PC-9 (cell line): Measurements from ENCODE around the gene CD99. TPM values are rescaled to one million over a fixed set of nuclear protein-coding genes. Genes with fewer than 3 reads are reported as not detected.

Experiments
- BruUV-seq: library from RNA; stranded (reverse); fragments of 400-500 nt; replicated peaks from 2 replicates; lab custom pipeline; 2021; lab: Mats Ljungman, UMichigan
- CTCF ChIA-PET: fragments of 300-600 bp; sonication (Branson Sonifier 250); formaldehyde crosslinking; loops from one replicate; lab custom pipeline; 2022; ENCODE audit warnings: antibody characterized with exemption; lab: Charles Lee
- POLR2A ChIA-PET: fragments of 300-600 bp; sonication (Branson Sonifier 250); formaldehyde crosslinking; loops from one replicate; lab custom pipeline; 2022; ENCODE audit warnings: antibody characterized with exemption; ENCODE audit not compliant: unreplicated experiment; lab: Charles Lee
- DNase-seq, 2 experiments: peaks; one replicate each; pipeline versions ENCODE4 v3.0.0 to v3.0.0-alpha.2; 2015 to 2022; ENCODE audit warnings: mixed read lengths in 1 of 2
- H2AFZ ChIP-seq: fragments of 200-600 bp; sonication (generic); 2 replicates; pipeline ENCODE4 v1.8.1; 2017; ENCODE audit warnings: antibody characterized with exemption
- H3F3A ChIP-seq: fragments of 200-600 bp; sonication (generic); 2 replicates; pipeline ENCODE4 v1.8.1; 2017; ENCODE audit warnings: antibody characterized with exemption, mild to moderate bottlenecking, low read depth; ENCODE audit not compliant: insufficient read depth
- H3K27ac ChIP-seq: fragments of 200-600 bp; sonication (generic); 2 replicates; pipeline ENCODE4 v1.6.1; 2016; ENCODE audit warnings: mixed run types
- H3K27me3 ChIP-seq: fragments of 200-600 bp; sonication (generic); 2 replicates; pipeline ENCODE4 v1.6.1; 2016; ENCODE audit warnings: low read depth, mixed run types; ENCODE audit not compliant: insufficient read depth
- H3K36me3 ChIP-seq: fragments of 200-600 bp; sonication (generic); 2 replicates; pipeline ENCODE4 v1.6.1; 2016; ENCODE audit warnings: low read depth, mixed run types
- H3K4me1 ChIP-seq: fragments of 200-600 bp; sonication (generic); replicated peaks from 2 replicates; pipeline ENCODE4 v1.6.1; 2016; ENCODE audit warnings: mixed run types; ENCODE audit not compliant: insufficient read depth
- H3K4me2 ChIP-seq: fragments of 200-600 bp; sonication (generic); 2 replicates; pipeline ENCODE4 v1.6.1; 2017; ENCODE audit warnings: mixed run types
- H3K4me3 ChIP-seq: fragments of 200-600 bp; sonication (generic); 2 replicates; pipeline ENCODE4 v1.6.1; 2016; ENCODE audit warnings: mixed run types
- H3K79me2 ChIP-seq: fragments of 200-600 bp; sonication (generic); 2 replicates; pipeline ENCODE4 v1.6.1; 2017; ENCODE audit warnings: low read depth, mixed run types
- H3K9me2 ChIP-seq: fragments of 200-600 bp; sonication (generic); 2 replicates; pipeline ENCODE4 v1.8.1; 2017; ENCODE audit warnings: mild to moderate bottlenecking; ENCODE audit not compliant: insufficient read depth
- H3K9me3 ChIP-seq: fragments of 200-600 bp; sonication (generic); 2 replicates; pipeline ENCODE4 v1.8.1; 2016; ENCODE audit warnings: low read depth; ENCODE audit not compliant: insufficient read depth
- H4K20me1 ChIP-seq: fragments of 200-600 bp; sonication (generic); 2 replicates; pipeline ENCODE4 v1.8.1; 2017; ENCODE audit not compliant: insufficient read depth
- EZH2 ChIP-seq: fragments of 200-600 bp; sonication (generic); IDR thresholded peaks from 2 replicates; pipeline ENCODE4 v1.8.0; 2017; ENCODE audit warnings: antibody characterized with exemption, low read depth
- intact Hi-C: fragments of 100-400 bp; cut with micrococcal nuclease; formaldehyde crosslinking; loops from one replicate; pipeline ENCODE4 v1.10.0; 2022; ENCODE audit not compliant: unreplicated experiment
- total RNA-seq: library from RNA; stranded (reverse); gene quantifications from 2 replicates; pipeline ENCODE4 v1.2.3, GENCODE V29; 2021
- TF ChIP-seq, protein P1 (sequence below): fragments of 200-600 bp; sonication (generic); conservative IDR thresholded peaks from 2 replicates; pipeline ENCODE4 v1.6.1; 2017; ENCODE audit warnings: mixed run types, antibody characterized with exemption, mild to moderate bottlenecking, moderate library complexity

The CD99 gene
- total RNA-seq, 1 experiment from 2014 or later: 159 TPM

DNA sequence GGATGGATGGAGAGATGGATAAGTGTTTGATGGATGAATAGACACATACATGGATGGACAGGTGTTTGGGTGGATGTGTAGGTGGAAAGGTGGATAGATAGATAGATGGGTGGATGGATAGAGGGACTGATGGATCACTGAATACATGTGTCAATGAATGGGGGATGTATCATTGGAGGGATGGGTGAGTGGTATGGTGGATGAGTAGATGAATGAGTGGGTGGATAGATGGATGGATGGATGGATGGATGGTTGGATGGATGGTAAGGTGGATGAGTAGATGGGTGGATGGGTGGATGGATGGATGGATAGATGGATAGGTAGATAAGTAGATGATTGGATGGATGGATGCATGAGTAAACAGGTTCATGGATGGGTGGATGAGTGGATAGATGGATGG is 41.1 kb upstream of the CD99 start:
- no peaks in the 10 kb centered on the region for H3K27me3 ChIP-seq
- intact Hi-C loops: no loop called here
- no peak overlapping the region for H3K4me3 ChIP-seq
- H3K4me2 ChIP-seq: no peak overlapping the region
- no peak for TF ChIP-seq EZH2
- TF ChIP-seq, protein P1, sequence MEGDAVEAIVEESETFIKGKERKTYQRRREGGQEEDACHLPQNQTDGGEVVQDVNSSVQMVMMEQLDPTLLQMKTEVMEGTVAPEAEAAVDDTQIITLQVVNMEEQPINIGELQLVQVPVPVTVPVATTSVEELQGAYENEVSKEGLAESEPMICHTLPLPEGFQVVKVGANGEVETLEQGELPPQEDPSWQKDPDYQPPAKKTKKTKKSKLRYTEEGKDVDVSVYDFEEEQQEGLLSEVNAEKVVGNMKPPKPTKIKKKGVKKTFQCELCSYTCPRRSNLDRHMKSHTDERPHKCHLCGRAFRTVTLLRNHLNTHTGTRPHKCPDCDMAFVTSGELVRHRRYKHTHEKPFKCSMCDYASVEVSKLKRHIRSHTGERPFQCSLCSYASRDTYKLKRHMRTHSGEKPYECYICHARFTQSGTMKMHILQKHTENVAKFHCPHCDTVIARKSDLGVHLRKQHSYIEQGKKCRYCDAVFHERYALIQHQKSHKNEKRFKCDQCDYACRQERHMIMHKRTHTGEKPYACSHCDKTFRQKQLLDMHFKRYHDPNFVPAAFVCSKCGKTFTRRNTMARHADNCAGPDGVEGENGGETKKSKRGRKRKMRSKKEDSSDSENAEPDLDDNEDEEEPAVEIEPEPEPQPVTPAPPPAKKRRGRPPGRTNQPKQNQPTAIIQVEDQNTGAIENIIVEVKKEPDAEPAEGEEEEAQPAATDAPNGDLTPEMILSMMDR: no peak
- no peaks in the 10 kb centered on the region for H3K4me1 ChIP-seq
- no peaks in the 10 kb centered on the region for H3F3A ChIP-seq
- H4K20me1 ChIP-seq: no peaks in the 10 kb centered on the region
- BruUV-seq: no TSS peak
- H3K27ac ChIP-seq: no peak overlapping the region
- ChIA-PET POLR2A (no interaction called here), CTCF (no interaction called here)
- no peak for DNase-seq
- no peak overlapping the region for H2AFZ ChIP-seq
- H3K9me2 ChIP-seq: no peaks in the 10 kb centered on the region
- no peaks in the 10 kb centered on the region for H3K36me3 ChIP-seq
- no peaks in the 10 kb centered on the region for H3K79me2 ChIP-seq
- H3K9me3 ChIP-seq: no peaks in the 10 kb centered on the region

DNA sequence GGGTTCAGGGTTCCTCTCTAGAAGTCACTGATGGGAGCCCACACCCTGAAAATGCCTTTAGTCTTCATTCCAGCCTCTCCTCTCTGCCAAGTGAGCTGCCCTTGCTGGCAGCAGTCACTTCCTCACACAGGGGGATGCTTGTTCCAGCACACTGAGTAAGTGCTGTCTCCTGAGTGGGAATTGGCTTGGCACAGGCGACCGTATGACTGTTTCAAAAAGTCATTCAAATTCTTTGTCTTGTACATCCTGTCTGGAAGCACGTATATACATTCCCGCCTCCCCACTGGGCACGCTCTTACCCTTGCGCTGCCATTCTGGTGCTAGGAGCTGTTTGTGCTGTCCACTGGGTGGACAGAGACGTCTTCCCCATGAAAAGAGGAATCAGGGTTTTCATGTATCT is 40.2 kb upstream of the CD99 start:
- H3K9me3 ChIP-seq: no peaks in the 10 kb centered on the region
- H3K4me1 ChIP-seq: no peaks in the 10 kb centered on the region
- no peaks in the 10 kb centered on the region for H3K27me3 ChIP-seq
- H3K4me3 ChIP-seq: no peak overlapping the region
- H2AFZ ChIP-seq: no peak overlapping the region
- DNase-seq: no peak
- no peak for TF ChIP-seq EZH2
- TF ChIP-seq, protein P1: no peak
- no peak overlapping the region for H3K4me2 ChIP-seq
- H3K27ac ChIP-seq: no peak overlapping the region
- H4K20me1 ChIP-seq: no peaks in the 10 kb centered on the region
- H3K9me2 ChIP-seq: no peaks in the 10 kb centered on the region
- ChIA-PET POLR2A (no interaction called here), CTCF (no interaction called here)
- H3F3A ChIP-seq: no peaks in the 10 kb centered on the region
- no TSS peak for BruUV-seq
- H3K36me3 ChIP-seq: no peaks in the 10 kb centered on the region
- intact Hi-C loops: no loop called here
- no peaks in the 10 kb centered on the region for H3K79me2 ChIP-seq

DNA sequence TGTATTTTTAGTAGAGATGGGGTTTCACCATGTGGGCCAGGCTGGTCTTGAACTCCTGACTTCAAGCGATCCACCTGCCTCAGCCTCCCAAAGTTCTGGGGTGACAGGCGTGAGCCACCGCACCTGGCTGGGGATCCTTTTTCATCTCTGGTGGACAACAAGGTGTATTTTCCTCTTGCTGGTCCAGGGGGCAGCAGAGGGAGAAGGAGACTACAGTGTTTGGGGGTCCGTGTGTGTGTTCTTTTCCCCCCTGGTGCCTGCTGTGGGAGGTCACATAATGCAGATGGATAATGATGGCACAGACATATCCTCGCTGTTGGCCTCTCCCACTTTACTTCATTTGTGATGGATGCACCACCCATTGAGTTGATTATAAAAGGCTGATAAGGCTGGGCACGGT is 39.0 kb upstream of the CD99 start:
- ChIA-PET POLR2A (no interaction called here), CTCF (no interaction called here)
- H3K27ac ChIP-seq: no peak overlapping the region
- BruUV-seq: no TSS peak
- H3K27me3 ChIP-seq: no peaks in the 10 kb centered on the region
- TF ChIP-seq, protein P1: peak; percentile 46; the same call in 1 of the 2 replicates
- TF ChIP-seq EZH2: no peak
- no peak overlapping the region for H2AFZ ChIP-seq
- H3K9me3 ChIP-seq: no peaks in the 10 kb centered on the region
- intact Hi-C loops: no loop called here
- no peaks in the 10 kb centered on the region for H3F3A ChIP-seq
- H3K9me2 ChIP-seq: no peaks in the 10 kb centered on the region
- H3K79me2 ChIP-seq: no peaks in the 10 kb centered on the region
- no peak for DNase-seq
- no peak overlapping the region for H3K4me2 ChIP-seq
- no peak overlapping the region for H3K4me3 ChIP-seq
- H3K4me1 ChIP-seq: no peaks in the 10 kb centered on the region
- no peaks in the 10 kb centered on the region for H3K36me3 ChIP-seq
- H4K20me1 ChIP-seq: no peaks in the 10 kb centered on the region
